Upper lobe of right lung (tissue), 1 donor: ENCODE measurements around the gene CACNA1B. TPM values are rescaled to one million over a fixed set of nuclear protein-coding genes. Genes with fewer than 3 reads are reported as not detected.
"Not testable (repeated sequence)": the region's sequence is repeated elsewhere in the genome, so short reads cannot be mapped to it uniquely, and the experiment has no call there.

Experiments
- ATAC-seq: fragments of 200-7000 bp; cut with Tn5 transposase; one replicate; pipeline ENCODE4 v1.9.1; 2020; ENCODE audit warnings: mild to moderate bottlenecking, moderate library complexity
- DNase-seq: peaks from one replicate; pipeline ENCODE4 v3.0.0-alpha.2; 2020
- H3K27ac ChIP-seq: fragments of 200-600 bp; one replicate; pipeline ENCODE4 v1.8.0; 2022
- H3K27me3 ChIP-seq: fragments of 200-600 bp; one replicate; pipeline ENCODE4 v1.8.0; 2022; ENCODE audit warnings: mild to moderate bottlenecking
- H3K36me3 ChIP-seq: fragments of 200-600 bp; one replicate; pipeline ENCODE4 v1.8.0; 2022
- H3K4me1 ChIP-seq: fragments of 200-600 bp; one replicate; pipeline ENCODE4 v1.8.0; 2022
- H3K4me3 ChIP-seq: fragments of 200-600 bp; one replicate; pipeline ENCODE4 v1.8.0; 2022; ENCODE audit warnings: mild to moderate bottlenecking
- H3K9me3 ChIP-seq: fragments of 200-600 bp; one replicate; pipeline ENCODE4 v1.8.0; 2022
- intact Hi-C: fragments of 100-400 bp; cut with DNase I; formaldehyde crosslinking; loops from one replicate; pipeline ENCODE4 v1.11.0; 2022
- total RNA-seq: library from RNA; stranded (reverse); fragmentation: NEBNext Ultra II Directional; extraction: Animal tissue kit (Norgen Biotek cat#: 25700); gene quantifications from one replicate; pipeline ENCODE4 v1.2.1, GENCODE V29; 2021
- TF ChIP-seq, protein P1 (sequence below): fragments of 200-600 bp; IDR thresholded peaks from one replicate; pipeline ENCODE4 v1.8.0; 2022; ENCODE audit warnings: antibody characterized with exemption
- donor health status: DM: no; HTN: yes; CAD: no; lungs with severe emphysema.

Gene CACNA1B
- total RNA-seq, 1 donor from 2014 or later = 0.29 TPM

DNA sequence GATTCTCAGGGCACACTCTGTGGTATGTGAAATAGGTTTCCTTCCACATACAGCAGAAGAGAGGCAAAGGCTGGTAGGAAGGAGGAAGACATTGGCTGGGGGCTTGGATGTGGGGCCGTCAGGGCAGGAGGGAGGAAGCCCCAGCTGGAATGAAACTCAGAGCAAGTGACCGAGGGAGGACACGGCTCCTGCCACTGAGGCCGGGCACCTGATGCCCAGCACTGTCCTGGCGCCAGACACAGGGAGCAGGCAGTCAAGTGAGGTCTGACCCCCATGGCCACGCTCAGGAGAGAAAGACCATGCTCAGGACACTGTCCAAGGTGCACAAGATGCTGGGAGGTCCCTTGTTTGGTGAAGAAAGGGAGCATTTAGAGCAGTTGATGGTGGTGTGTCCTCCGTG is 245.5 kb downstream of the CACNA1B start:
- no peak overlapping the region for H3K4me3 ChIP-seq
- DNase-seq (no peak), ATAC-seq (no peak)
- no peaks in the 10 kb centered on the region for H3K4me1 ChIP-seq
- H3K36me3 ChIP-seq = no peaks in the 10 kb centered on the region
- H3K27ac ChIP-seq = no peak overlapping the region
- intact Hi-C loops = no loop called here
- H3K9me3 ChIP-seq = no peaks in the 10 kb centered on the region
- no peaks in the 10 kb centered on the region for H3K27me3 ChIP-seq
- TF ChIP-seq, protein P1, sequence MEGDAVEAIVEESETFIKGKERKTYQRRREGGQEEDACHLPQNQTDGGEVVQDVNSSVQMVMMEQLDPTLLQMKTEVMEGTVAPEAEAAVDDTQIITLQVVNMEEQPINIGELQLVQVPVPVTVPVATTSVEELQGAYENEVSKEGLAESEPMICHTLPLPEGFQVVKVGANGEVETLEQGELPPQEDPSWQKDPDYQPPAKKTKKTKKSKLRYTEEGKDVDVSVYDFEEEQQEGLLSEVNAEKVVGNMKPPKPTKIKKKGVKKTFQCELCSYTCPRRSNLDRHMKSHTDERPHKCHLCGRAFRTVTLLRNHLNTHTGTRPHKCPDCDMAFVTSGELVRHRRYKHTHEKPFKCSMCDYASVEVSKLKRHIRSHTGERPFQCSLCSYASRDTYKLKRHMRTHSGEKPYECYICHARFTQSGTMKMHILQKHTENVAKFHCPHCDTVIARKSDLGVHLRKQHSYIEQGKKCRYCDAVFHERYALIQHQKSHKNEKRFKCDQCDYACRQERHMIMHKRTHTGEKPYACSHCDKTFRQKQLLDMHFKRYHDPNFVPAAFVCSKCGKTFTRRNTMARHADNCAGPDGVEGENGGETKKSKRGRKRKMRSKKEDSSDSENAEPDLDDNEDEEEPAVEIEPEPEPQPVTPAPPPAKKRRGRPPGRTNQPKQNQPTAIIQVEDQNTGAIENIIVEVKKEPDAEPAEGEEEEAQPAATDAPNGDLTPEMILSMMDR = no peak

DNA sequence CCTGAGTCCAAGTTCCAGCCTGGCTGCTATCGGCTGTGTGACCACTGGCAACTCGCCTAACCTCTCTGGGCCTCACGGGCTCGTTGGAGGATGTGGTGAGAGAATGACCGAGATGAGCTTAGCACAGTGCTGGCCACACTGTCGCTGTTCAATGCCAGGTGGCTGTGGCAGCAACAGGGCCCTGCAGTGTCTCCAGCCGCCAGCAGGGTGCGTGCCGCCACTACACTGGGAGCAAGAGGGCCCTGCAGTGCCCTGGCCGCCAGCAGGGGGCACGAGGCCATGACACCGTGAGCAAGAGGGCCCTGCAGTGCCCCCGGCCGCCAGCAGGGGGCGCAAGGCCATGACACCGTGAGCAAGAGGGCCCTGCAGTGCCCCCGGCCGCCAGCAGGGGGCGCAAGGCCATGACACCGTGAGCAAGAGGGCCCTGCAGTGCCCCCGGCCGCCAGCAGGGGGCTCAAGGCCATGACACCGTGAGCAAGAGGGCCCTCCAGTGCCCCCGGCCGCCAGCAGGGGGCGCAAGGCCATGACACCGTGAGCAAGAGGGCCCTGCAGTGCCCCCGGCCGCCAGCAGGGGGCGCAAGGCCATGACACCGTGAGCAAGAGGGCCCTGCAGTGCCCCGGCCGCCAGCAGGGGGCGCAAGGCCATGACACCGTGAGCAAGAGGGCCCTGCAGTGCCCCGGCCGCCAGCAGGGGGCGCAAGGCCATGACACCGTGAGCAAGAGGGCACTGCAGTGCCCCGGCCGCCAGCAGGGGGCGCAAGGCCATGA is 248.7 kb downstream of the CACNA1B start:
- ATAC-seq, DNase-seq, intact Hi-C loops, H3K4me3 ChIP-seq, H3K27me3 ChIP-seq, H3K9me3 ChIP-seq, H3K4me1 ChIP-seq, H3K36me3 ChIP-seq, H3K27ac ChIP-seq: not testable (repeated sequence)

DNA sequence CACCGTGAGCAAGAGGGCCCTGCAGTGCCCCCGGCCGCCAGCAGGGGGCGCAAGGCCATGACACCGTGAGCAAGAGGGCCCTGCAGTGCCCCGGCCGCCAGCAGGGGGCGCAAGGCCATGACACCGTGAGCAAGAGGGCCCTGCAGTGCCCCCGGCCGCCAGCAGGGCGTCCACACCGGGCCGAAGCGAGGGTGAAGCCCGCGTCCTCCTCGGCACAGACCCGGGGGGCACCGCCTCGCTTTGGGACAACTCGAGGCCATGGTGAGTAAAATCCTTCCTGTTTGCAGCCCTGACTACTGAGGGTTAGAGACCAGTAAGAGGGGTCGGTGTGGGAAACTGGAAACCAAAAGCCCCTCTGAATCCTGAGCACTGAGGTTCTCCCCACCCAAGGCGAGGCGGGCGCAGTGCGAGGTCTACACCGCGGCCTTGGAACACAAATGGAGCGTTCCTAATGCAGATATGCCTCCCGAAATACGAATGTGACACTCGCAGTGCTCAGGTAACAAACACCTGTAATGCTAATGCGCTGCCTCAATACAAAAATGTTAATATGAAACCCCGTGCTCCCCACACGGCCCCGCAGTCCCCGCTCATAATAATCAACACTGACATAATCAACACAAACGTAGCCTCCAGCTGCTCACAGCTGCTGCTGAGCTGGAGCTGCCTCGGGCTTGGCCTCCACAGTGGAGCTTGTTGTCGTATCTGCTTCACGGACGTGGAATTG is 249.4 kb downstream of the CACNA1B start:
- H3K27me3 ChIP-seq, H3K27ac ChIP-seq, ATAC-seq, H3K4me3 ChIP-seq, intact Hi-C loops, H3K4me1 ChIP-seq, H3K36me3 ChIP-seq, H3K9me3 ChIP-seq: not testable (repeated sequence)
- peak; percentile 23 for DNase-seq

DNA sequence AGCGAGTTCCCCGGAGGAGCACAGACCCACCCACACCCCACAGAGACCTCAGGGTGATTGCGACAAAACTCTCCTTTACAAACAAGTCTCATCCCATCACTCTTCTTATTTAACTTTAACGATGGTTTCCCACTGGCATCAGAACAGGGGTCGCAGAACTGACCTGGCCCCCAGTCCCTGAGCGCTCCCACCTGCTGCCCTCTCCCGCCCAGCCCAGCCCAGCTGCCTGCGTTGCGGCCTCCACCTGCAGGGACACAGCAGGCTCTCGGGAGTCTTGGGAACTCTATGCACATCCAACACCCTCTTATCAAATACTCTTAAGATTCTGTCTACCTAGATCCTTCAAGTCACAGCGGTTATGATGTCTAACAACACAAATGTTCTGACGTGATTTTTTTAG is 250.4 kb downstream of the CACNA1B start:
- H3K4me3 ChIP-seq, H3K9me3 ChIP-seq, H3K27me3 ChIP-seq, H3K36me3 ChIP-seq, intact Hi-C loops, H3K27ac ChIP-seq, ATAC-seq, H3K4me1 ChIP-seq: not testable (repeated sequence)
- peak; percentile 54 for DNase-seq

DNA sequence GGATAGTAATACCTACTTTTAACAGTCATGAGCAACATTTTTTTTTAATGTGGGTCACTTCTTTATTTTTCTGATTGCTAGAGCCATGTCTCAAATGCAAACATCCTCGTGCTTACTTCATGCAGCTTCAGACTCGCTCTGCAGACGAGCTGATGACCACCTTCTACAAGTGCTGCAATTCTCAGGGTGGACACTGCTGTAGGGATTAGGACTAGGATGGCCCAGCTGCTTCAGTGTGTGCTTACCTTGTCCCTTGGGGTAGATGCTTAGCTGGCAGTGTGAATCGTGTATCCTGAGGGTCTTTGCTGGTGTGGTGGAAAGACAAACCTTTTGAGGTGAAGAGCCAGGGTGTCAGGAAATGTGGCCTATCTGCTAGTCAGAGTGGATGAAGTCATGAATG is 251.7 kb downstream of the CACNA1B start:
- intact Hi-C loops, H3K27me3 ChIP-seq, ATAC-seq, H3K27ac ChIP-seq, H3K9me3 ChIP-seq, H3K4me1 ChIP-seq, H3K36me3 ChIP-seq, H3K4me3 ChIP-seq: not testable (repeated sequence)
- peak; percentile 8 for DNase-seq

DNA sequence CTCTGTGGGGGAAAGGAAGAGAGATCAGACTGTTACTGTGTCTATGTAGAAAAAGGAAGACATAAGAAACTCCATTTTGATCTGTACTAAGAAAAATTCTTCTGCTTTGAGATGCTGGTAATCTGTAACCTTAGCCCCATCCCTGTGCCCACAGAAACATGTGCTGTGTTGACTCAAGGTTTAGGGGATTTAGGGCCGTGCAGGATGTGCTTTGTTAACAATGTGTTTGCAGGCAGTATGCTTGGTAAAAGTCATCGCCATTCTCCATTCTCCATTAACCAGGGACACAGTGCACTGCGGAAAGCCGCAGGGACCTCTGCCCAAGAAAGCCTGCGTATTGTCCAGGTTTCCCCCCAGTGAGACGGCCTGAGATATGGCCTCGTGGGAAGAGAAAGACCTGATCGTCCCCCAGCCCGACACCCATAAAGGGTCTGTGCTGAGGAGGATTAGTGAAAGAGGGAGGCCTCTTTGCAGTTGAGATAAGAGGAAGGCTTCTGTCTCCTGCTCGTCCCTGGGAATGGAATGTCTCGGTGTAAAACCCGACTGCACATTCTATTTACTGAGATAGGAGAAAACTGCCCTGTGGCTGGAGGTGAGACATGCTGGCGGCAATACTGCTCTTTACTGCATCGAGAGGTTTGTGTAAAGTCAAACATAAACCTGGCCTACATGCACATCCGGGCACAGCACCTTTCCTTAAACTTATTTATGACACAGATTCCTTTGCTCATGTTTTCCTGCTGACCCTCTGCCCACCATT is 255.5 kb downstream of the CACNA1B start:
- ATAC-seq, intact Hi-C loops, H3K27ac ChIP-seq, H3K4me3 ChIP-seq, H3K9me3 ChIP-seq, H3K36me3 ChIP-seq, DNase-seq, H3K4me1 ChIP-seq, H3K27me3 ChIP-seq: not testable (repeated sequence)

DNA sequence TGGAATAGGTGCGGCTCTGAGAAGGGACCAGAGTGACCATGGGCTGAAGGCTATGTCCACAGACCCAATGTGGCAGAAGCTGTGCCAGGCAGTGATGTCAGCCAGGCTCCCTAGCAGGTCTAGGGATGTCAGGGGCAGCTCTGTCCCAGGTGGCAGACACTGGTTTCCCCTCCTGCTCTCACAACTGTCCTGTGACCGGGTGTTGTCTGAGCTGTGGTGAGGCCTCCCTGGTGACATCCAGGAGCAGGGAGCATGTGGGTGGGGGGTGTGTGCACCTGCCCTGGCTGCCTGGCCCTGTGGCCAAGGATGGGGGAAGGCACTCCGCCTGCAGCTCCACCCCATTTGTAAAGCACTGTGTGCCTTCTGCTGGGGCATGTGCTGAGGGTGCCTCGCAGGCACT is 257.0 kb downstream of the CACNA1B start:
- ATAC-seq = peak; percentile 17
- H3K4me1 ChIP-seq, H3K4me3 ChIP-seq, DNase-seq, H3K27me3 ChIP-seq, H3K27ac ChIP-seq, intact Hi-C loops, H3K9me3 ChIP-seq, H3K36me3 ChIP-seq: not testable (repeated sequence)

DNA sequence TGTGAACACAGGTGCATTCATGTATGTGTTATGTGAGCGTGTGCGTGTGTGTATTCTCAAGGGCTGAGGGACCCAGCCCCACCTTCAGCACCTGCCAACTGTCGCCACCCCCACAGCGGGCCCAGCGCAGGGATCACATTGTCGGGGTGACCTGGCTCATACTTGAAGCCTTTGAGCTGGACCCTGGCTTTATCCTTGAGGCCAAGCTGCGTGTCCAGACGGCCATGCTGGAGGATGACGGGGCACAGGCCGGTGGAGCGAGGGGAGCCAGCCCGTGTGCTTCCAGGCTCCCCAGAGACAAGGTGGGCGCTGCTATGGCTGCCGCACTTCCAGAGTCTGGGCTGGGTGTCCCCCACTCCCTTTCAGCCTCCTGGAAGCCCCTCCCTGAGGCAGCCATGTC is 261.5 kb downstream of the CACNA1B start:
- not testable (repeated sequence) for ATAC-seq, DNase-seq, H3K27ac ChIP-seq

DNA sequence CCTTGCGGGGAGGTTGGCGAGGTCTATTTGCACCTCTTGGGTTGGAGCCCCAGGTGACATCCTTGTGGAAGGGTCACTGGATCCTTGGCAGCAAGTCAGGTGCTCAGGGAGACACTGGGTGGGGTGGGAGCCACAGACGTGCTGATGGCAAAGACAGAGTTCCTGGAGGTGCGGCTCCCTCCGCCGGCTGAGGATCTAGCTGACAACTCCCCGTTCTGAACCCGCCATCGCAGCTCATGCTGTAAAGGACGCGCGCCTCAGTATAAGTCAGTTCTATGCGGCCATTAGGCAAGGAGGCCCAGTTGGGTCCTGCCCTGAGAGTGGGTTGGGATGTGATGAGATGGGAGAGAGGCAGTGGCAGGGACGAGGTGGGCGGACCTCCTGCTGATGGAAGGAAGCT is 263.4 kb downstream of the CACNA1B start:
- H3K36me3 ChIP-seq, H3K4me3 ChIP-seq, DNase-seq, H3K9me3 ChIP-seq, ATAC-seq, H3K27ac ChIP-seq, H3K27me3 ChIP-seq, intact Hi-C loops, H3K4me1 ChIP-seq: not testable (repeated sequence)

More for the DNA sequence above, 261.5 kb downstream of the CACNA1B start:
- H3K27me3 ChIP-seq, H3K4me3 ChIP-seq, intact Hi-C loops, H3K9me3 ChIP-seq, H3K4me1 ChIP-seq, H3K36me3 ChIP-seq: not testable (repeated sequence)

DNA sequence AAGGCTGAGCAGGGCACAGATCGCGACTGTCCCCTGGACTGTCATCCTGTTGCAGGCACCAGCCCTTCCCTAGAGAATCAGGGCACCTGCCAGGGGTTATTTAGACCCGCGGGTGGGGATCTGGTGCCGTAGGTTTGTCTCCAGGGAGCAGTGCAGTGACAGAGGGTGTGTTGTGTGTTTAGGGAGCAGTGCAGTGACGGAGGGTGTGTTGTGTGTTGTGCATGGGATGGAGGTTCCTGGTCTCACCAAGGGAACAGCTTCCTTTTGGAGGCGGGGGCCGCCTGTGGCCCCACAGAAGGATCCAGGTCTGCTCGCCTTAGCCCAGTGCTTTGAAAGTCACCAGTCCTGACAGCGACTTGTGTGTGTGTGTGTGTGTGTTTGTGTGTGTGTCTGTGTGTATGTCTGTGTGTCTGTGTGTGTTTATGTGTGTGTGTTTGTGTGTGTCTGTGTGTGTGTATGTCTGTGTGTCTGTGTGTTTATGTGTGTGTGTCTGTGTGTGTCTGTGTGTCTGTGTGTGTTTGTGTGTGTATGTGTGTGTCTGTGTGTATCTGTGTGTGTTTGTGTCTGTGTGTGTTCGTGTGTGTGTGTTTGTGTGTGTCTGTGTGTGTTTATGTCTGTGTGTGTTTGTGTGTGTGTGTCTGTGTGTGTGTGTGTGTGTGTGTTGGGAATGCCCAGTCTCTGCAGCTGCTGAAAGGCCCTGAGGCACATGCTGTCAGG is 265.1 kb downstream of the CACNA1B start:
- H3K4me1 ChIP-seq, H3K4me3 ChIP-seq, H3K27ac ChIP-seq, DNase-seq, intact Hi-C loops, H3K9me3 ChIP-seq, H3K36me3 ChIP-seq, ATAC-seq, H3K27me3 ChIP-seq: not testable (repeated sequence)

DNA sequence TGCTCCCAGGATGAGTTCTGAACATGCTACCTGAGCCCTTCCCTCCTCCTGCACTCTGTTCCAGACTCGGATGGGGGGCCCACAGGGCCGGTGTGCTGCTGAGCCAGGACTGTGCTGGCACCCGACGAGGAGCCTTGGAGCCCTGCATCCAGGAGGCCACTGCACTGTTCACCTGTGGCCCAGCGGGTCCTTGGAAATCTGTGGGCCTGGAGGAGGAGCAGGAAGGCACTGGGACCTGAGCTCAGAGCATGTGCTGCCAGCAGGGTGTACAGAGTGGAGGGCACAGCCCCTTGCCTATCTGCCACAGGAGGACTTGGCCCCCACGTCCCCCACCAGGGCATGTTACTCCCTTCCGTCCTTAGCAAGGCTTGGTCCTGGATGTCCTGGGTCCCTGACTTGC is 265.9 kb downstream of the CACNA1B start:
- H3K27ac ChIP-seq, H3K27me3 ChIP-seq, H3K4me3 ChIP-seq, DNase-seq, H3K9me3 ChIP-seq, H3K36me3 ChIP-seq, H3K4me1 ChIP-seq, intact Hi-C loops: not testable (repeated sequence)
- ATAC-seq = peak; percentile 34
